Memory B cell (primary cell): Measurements from ENCODE around the gene SLC8B1.

Source experiments
- ATAC-seq: fragments of 150-1000 bp; cut with Tn5 transposase; 2 replicates; pipeline ENCODE4 v1.10.0; 2021; ENCODE audit warnings: low read depth, mild to moderate bottlenecking, moderate library complexity
- DNase-seq, 2 donors: peaks; one replicate each; pipeline ENCODE4 v3.0.0; 2022; ENCODE audit warnings: low spot score in 2 of 2
- H3K27ac Mint-ChIP-seq: one replicate; pipeline ENCODE4 v1.8.0; 2022; ENCODE audit warnings: mild to moderate bottlenecking, moderate library complexity, mixed read lengths
- H3K27me3 Mint-ChIP-seq: one replicate; pipeline ENCODE4 v1.8.0; 2022; ENCODE audit warnings: mixed read lengths
- H3K36me3 Mint-ChIP-seq: one replicate; pipeline ENCODE4 v1.8.0; 2022; ENCODE audit warnings: mild to moderate bottlenecking, mixed read lengths
- H3K4me1 Mint-ChIP-seq: one replicate; pipeline ENCODE4 v1.8.0; 2022; ENCODE audit warnings: mixed read lengths
- H3K4me3 Mint-ChIP-seq: one replicate; pipeline ENCODE4 v1.8.0; 2022; ENCODE audit warnings: mild to moderate bottlenecking, moderate library complexity, mixed read lengths
- H3K9me3 Mint-ChIP-seq: one replicate; pipeline ENCODE4 v1.8.0; 2022; ENCODE audit warnings: mixed read lengths

SLC8B1 gene

DNA sequence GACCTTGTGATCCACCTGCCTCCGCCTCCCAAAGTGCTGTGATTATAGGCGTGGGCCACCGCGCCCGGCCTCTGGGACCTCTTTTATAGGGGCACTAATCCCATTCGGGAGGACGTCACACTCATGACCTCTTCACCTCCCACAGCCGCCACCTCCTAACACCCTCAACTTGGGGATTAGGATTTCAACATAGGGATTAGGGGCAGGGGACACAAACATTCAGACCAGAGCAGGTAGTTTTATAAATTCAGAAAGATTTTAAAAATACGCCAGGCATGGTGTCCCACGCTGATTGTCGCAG lies 64.2 kb downstream of the SLC8B1 start:
- Mint-ChIP-seq H3K36me3 (peaks cover 22% of the 10 kb centered on the region), H3K4me1 (no peaks in the 10 kb centered on the region)

DNA sequence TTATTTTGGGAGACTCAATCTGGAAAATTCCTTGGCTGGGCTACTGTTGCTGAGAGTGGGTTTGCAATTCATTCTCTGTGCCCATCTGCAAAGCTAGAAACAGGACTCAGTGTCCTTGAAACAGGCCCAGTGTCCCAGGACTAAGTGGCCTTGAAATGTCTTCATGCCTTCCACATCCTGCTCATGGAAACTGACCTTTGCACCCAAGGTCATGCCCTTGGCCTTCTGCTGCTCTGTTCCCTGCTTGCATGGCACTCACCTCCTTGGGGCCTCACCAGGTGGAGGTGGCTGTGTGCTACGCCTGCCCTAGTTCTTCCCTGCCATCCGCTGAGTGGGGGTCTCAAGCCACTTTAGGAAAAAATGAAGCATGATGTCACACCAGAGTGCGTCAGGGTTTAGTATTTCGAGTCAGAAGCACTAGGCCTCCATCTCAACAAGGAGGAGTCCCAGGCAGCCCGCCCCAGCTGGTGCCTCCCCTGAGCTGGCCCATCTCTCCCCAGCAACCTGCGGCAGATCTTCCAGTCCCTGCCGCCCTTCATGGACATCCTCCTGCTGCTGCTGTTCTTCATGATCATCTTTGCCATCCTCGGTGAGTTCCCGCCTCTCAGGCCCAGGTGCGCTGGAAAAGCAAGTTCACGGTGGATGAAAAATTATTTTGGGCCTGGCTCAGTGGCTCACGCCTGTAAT lies 65.5 kb downstream of the SLC8B1 start:
- Mint-ChIP-seq H3K27ac (no peak overlapping the region), H3K9me3 (no peaks in the 10 kb centered on the region), H3K27me3 (no peaks in the 10 kb centered on the region), H3K36me3 (peaks cover 20% of the 10 kb centered on the region), H3K4me1 (no peaks in the 10 kb centered on the region), H3K4me3 (no peak overlapping the region)
- ATAC-seq = no peak
- no peak for DNase-seq

More for the DNA sequence above, 64.2 kb downstream of the SLC8B1 start:
- Mint-ChIP-seq H3K4me3 (no peak overlapping the region), H3K9me3 (no peaks in the 10 kb centered on the region), H3K27ac (no peak overlapping the region), H3K27me3 (no peaks in the 10 kb centered on the region)
- ATAC-seq = no peak
- no peak for DNase-seq

DNA sequence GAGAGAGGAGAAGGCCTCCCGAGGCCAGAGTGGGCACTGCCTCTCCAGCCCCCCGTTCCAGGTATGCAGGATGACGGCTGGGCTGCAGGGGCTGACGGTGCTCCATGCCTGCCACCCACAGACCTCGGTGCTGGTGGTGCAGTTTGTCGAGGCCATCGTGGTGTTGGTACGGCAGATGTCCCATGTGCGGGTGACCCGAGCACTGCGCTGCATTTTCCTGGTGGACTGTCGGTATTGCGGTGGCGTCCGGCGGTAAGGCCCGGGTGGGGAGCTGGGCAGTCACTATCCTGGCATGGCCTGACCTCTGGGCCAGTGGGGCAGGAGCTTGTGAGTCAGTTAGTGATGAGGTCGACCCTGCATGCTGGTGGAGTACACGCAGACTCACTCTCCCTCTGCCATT lies 66.3 kb downstream of the SLC8B1 start:
- DNase-seq (no peak), ATAC-seq (no peak)
- Mint-ChIP-seq H3K27ac (no peak overlapping the region), H3K27me3 (no peaks in the 10 kb centered on the region), H3K36me3 (peaks cover 21% of the 10 kb centered on the region), H3K9me3 (no peaks in the 10 kb centered on the region), H3K4me3 (no peak overlapping the region), H3K4me1 (no peaks in the 10 kb centered on the region)

DNA sequence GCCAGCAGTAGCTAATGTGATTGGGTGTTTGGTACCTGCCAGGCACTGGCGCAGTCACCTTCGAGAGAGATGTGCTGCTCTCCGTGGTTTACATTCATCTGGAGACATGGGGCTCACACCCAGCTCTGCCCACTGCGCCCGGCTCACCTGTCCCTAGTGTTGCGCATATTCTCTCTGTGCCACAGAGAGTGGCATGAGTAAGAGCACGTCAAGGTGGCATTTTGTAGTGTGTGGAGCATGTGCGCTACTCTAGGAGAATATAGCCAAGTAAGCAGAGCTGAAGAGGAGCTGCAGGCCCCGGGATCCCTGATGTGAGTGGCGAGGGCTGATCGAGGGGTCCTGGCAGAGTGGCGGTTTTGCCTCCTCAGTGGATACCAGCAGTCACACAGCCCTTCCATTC lies 66.8 kb downstream of the SLC8B1 start:
- no peaks in the 10 kb centered on the region for H3K4me1 Mint-ChIP-seq
- no peak overlapping the region for H3K27ac Mint-ChIP-seq
- ATAC-seq (no peak), DNase-seq (no peak)
- no peaks in the 10 kb centered on the region for H3K9me3 Mint-ChIP-seq
- peaks cover 21% of the 10 kb centered on the region for H3K36me3 Mint-ChIP-seq
- no peaks in the 10 kb centered on the region for H3K27me3 Mint-ChIP-seq
- H3K4me3 Mint-ChIP-seq = no peak overlapping the region

DNA sequence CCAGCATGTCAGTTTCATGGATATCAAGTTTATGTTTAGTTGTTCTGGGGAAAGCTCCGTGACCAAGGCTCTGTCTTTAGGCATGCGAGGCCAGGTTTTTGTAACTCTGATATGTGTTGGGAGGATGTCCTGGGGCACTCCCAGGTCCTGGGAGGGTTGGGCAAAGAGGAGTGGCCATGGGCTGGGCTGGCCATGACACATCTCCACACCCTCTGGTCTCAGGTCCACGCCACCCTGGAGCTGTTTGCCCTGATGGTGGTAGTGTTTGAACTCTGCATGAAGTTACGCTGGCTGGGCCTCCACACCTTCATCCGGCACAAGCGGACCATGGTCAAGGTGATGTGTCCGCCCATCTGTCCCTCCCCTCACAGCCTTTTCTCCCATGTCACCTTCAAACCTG lies 67.3 kb downstream of the SLC8B1 start:
- Mint-ChIP-seq H3K27ac (no peak overlapping the region), H3K4me3 (no peak overlapping the region), H3K27me3 (no peaks in the 10 kb centered on the region), H3K4me1 (no peaks in the 10 kb centered on the region), H3K9me3 (no peaks in the 10 kb centered on the region), H3K36me3 (peaks cover 21% of the 10 kb centered on the region)
- DNase-seq (no peak), ATAC-seq (no peak)

DNA sequence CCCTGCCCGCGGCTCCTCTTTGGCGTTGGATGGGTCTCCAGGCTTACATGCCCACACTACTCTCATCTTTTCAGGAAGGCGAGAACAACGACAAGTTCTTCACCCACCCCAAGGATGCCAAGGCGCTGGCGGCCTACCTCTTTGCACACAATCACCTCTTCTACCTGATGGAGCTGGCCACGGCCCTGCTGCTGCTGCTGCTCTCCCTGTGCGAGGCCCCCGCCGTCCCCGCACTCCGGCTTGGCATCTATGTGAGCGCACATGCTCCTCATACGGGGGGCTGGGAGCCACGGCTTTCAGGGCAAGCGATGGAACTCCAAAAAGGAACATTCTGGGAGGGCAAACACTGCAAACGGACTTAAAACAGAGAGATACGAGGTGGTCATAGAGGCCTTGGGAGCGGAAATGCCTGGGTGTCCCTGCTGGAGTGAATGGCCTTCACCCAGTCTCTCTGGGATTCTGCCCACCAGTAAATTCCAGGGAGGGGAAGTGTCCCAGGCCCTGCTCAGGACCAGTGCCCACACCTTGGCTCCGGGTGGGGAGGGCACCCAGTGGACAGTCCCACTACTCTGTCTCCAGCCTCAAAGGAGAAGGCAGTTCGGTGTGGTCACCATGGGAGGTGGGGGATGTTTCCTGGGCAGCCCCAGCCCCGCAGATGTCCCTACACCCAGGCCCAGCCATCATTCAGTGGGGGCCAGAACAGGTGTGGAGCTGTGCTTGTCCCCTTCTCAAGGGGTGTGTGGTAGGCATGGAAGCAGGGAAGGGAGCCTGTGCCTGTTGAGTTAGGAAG lies 68.6 kb downstream of the SLC8B1 start:
- Mint-ChIP-seq H3K4me1 (no peaks in the 10 kb centered on the region), H3K27me3 (no peaks in the 10 kb centered on the region), H3K9me3 (no peaks in the 10 kb centered on the region), H3K36me3 (peaks cover 21% of the 10 kb centered on the region), H3K4me3 (no peak overlapping the region), H3K27ac (no peak overlapping the region)
- DNase-seq (no peak), ATAC-seq (no peak)

DNA sequence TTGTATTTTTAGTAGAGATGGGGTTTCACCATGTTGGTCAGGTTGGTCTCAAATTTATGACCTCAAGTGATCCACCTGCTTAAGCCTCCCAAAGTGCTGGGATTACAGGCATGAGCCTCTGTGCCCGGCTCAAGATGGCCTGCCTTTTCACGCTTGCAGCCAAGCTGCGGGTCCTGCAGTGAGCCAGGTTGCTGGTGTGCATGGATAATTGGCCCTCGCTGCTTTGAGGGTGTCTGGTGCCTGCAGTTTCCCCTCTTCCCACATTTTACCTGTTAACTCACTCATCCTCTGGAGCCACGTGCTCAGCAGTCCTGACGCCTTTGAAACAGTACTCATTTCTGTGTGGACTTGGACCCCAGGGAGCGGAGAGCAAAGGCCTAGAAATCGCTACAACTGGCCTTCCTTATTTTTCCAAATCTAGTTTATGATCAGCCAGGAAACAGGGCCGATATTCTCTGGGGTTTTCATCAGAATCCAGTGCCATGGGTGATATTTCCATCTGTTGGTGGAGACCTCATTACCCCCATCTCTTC lies 71.4 kb downstream of the SLC8B1 start:
- H3K4me1 Mint-ChIP-seq = peaks cover 8% of the 10 kb centered on the region
- H3K27ac Mint-ChIP-seq = no peak overlapping the region
- DNase-seq (no peak), ATAC-seq (no peak)
- peaks cover 22% of the 10 kb centered on the region for H3K36me3 Mint-ChIP-seq
- no peaks in the 10 kb centered on the region for H3K27me3 Mint-ChIP-seq
- no peaks in the 10 kb centered on the region for H3K9me3 Mint-ChIP-seq
- H3K4me3 Mint-ChIP-seq = no peak overlapping the region

DNA sequence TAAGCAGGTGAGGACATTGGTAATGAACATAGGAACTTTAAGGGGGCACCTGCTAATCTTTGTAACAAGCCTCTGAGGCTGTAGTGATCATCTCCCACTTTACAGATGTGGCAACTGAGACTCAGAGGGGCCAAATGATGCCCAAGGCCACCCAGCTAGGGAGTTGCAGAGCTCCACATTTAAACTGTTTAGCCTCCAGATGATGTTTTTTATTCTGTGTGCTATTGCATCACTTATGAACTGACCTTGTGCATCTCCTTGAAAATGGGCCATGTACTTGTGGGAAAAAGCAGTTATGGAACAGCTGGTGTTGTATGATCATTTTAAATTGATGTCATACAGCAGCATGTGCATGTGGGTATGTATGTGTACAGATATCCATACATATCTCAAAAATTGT lies 72.2 kb downstream of the SLC8B1 start:
- DNase-seq = no peak
- peaks cover 8% of the 10 kb centered on the region for H3K4me1 Mint-ChIP-seq
- no peak overlapping the region for H3K4me3 Mint-ChIP-seq
- H3K27ac Mint-ChIP-seq = no peak overlapping the region
- no peak for ATAC-seq
- H3K9me3 Mint-ChIP-seq = no peaks in the 10 kb centered on the region
- peaks cover 16% of the 10 kb centered on the region for H3K36me3 Mint-ChIP-seq
- H3K27me3 Mint-ChIP-seq = no peaks in the 10 kb centered on the region

DNA sequence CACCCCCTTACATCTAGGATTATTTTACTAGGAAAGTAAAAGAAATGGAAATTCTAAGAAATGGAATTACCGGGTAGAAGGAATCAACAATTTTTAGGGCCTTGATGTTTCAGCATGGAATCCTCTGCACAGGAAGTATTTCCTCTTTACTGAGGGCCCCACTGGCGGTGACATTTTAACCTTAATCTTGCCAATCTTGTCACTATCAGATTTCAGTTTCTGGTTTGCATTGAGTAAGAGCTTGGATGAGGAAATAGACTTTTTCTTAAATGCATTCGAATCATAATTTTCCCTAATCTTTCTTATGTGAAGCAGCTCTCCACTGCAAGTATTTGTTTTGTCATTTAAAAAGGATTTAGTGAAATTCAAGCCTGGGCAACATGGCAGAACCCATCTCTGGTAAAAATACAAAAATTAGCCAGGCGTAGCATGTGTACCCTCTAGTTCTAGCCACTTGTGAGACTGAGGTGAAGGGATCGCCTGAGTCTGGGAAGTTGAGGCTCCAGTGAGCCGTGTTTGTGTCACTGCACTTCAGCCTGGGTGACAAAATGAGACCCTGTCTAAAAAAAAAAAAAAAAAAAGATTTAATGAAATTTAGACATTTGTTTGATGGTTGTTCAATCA lies 73.0 kb downstream of the SLC8B1 start:
- peaks cover 14% of the 10 kb centered on the region for H3K36me3 Mint-ChIP-seq
- H3K27me3 Mint-ChIP-seq = no peaks in the 10 kb centered on the region
- no peak overlapping the region for H3K27ac Mint-ChIP-seq
- H3K9me3 Mint-ChIP-seq = no peaks in the 10 kb centered on the region
- H3K4me3 Mint-ChIP-seq = no peak overlapping the region
- ATAC-seq = no peak
- H3K4me1 Mint-ChIP-seq = peaks cover 8% of the 10 kb centered on the region
- no peak for DNase-seq

DNA sequence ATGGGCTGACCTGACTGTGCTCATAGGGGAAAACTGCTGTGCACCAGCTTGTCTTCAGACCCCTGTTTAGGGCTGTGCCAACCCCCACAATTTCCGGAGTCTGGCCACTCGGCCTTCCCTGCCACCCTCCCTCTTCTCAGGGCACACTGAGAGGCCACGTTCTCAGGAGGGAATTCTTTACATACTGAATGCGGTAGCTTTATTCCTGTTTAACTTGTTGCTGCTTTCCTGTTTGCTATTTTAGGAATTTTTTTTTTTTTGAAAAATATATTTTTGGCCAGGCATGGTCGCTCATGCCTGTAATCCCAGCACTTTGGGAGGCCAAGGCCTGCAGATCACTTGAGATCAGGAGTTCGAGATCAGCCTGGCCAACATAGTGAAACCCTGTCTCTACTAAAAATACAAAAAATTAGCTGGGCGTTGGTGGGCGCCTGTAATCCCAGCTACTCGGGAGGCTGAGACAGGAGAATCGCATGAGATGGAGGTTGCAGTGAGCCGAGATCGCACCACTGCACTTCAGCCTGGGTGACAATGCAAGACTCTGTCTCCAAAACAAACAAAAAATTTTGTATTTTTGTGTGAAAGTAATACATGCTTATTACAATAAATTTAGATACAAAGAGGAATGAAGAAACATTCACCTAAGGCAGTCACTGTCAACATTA lies 74.1 kb downstream of the SLC8B1 start:
- ATAC-seq (no peak), DNase-seq (no peak)
- Mint-ChIP-seq H3K27me3 (no peaks in the 10 kb centered on the region), H3K27ac (no peak overlapping the region), H3K4me3 (no peak overlapping the region), H3K4me1 (peaks cover 8% of the 10 kb centered on the region), H3K9me3 (no peaks in the 10 kb centered on the region), H3K36me3 (peaks cover 8% of the 10 kb centered on the region)

DNA sequence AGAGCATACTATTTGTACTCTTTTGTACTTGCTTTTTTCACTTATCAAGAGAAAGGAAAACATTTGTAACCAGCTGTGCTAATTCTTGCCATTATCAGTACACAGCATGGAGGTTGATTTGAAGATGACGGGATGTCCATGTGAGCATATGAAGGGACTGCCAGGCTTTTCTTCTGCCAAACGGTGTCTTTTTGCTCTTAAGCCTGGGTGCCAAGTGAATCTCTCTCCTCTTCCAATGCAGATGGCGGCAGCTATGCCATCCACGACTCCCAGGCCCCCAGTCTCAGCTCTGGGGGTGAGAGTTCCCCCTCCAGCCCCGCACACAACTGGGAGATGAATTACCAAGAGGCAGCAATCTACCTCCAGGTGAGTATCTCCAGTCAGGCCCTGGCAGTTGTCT lies 74.8 kb downstream of the SLC8B1 start:
- Mint-ChIP-seq H3K36me3 (peaks cover 8% of the 10 kb centered on the region), H3K27ac (peak overlapping the region; percentile 40), H3K4me3 (no peak overlapping the region), H3K27me3 (no peaks in the 10 kb centered on the region), H3K4me1 (peaks cover 8% of the 10 kb centered on the region), H3K9me3 (no peaks in the 10 kb centered on the region)
- ATAC-seq (no peak), DNase-seq (no peak)

DNA sequence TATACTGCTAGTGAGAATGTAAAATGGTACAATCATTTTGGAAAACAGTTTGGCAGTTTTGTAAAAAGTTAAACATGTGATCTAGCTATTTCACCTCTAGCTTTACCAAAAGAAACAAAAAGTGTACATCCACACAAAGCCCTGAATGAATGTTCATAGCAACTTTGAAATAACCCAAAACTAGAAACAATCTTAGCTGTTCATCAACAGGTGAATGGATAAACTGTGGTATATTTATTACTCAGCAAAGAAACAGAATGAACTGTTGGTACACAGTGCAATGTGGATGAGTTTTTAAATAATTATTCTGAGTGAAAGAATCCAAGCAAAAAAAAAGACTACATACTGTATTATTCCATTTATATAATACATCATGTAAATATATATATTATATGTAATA lies 77.3 kb downstream of the SLC8B1 start:
- ATAC-seq = no peak
- no peak overlapping the region for H3K27ac Mint-ChIP-seq
- no peak overlapping the region for H3K4me3 Mint-ChIP-seq

DNA sequence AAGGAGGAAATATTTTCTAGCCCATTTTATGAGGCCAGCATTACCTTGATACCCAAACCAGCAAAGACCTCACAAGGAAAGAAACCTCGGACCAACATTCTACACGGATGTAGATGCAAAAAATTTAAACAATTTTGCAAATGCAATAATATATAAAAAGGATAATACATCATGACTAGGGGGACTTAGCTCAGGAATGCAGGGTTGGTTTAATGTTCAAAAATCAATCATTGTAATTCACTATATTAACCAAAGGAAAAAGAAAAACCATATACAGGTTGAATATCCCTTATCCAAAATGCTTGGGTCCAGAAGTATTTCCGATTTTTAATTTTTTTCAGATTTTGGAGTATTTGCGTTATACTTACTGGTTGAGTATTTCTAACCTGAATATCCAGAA lies 80.6 kb downstream of the SLC8B1 start:
- Mint-ChIP-seq H3K36me3 (peaks cover 23% of the 10 kb centered on the region), H3K4me1 (no peaks in the 10 kb centered on the region), H3K27me3 (no peaks in the 10 kb centered on the region), H3K9me3 (no peaks in the 10 kb centered on the region), H3K4me3 (no peak overlapping the region), H3K27ac (no peak overlapping the region)
- ATAC-seq (no peak), DNase-seq (no peak)

More for the DNA sequence above, 77.3 kb downstream of the SLC8B1 start:
- peaks cover 8% of the 10 kb centered on the region for H3K4me1 Mint-ChIP-seq
- no peaks in the 10 kb centered on the region for H3K27me3 Mint-ChIP-seq
- H3K36me3 Mint-ChIP-seq = peaks cover 14% of the 10 kb centered on the region
- DNase-seq = no peak
- H3K9me3 Mint-ChIP-seq = no peaks in the 10 kb centered on the region
